Testis (tissue), 3 donors: ENCODE data around the gene LEMD3. TPM values are rescaled to one million over a fixed set of nuclear protein-coding genes. Genes with fewer than 3 reads are reported as not detected.

ENCODE experiments used
- DNase-seq: peaks from one replicate; pipeline ENCODE4 v3.0.0-alpha.2; 2019
- H3K27ac ChIP-seq, 2 donors: fragments of 200-600 bp; sonication (generic); one replicate each; pipeline ENCODE4 v1.5.1; 2019
- H3K27me3 ChIP-seq: fragments of 200-600 bp; sonication (generic); one replicate; pipeline ENCODE4 v1.5.1; 2019
- H3K36me3 ChIP-seq: fragments of 200-600 bp; sonication (generic); one replicate; pipeline ENCODE4 v1.5.1; 2017; ENCODE audit warnings: low read depth; ENCODE audit errors: missing control alignments
- H3K4me1 ChIP-seq: fragments of 200-600 bp; sonication (generic); one replicate; pipeline ENCODE4 v1.5.1; 2019
- H3K4me3 ChIP-seq, 2 donors: fragments of 200-600 bp; sonication (generic); one replicate each; pipeline ENCODE4 v1.5.1; 2017 to 2019
- H3K9me3 ChIP-seq: fragments of 200-600 bp; sonication (generic); one replicate; pipeline ENCODE4 v1.5.1; 2017
- POLR2A ChIP-seq: fragments of 450-650 bp; IDR thresholded peaks from one replicate; pipeline ENCODE4 v1.6.1; 2017; ENCODE audit warnings: antibody characterized with exemption, mild to moderate bottlenecking, moderate library complexity
- WGBS, 2 donors: methylation state at CpG; one replicate each; pipeline ENCODE4 v1.1.5; 2018; 5-methylcytosine and 5-hydroxymethylcytosine counted together
- intact Hi-C: fragments of 100-400 bp; cut with DNase I; formaldehyde crosslinking; loops from one replicate; pipeline ENCODE4 v1.15.1; 2023; ENCODE audit warnings: low total_unique reads
- polyA plus RNA-seq: library from polyadenylated mRNA; stranded (reverse); fragments of 350-450 nt; fragmentation: Illumina TruSeq; extraction: RNeasy Lipid Tissue Mini Kit (QIAGEN cat#74804); gene quantifications from one replicate; pipeline ENCODE4 v1.2.3, GENCODE V29; 2014; ENCODE audit warnings: low read depth, low replicate concordance; ENCODE audit not compliant: insufficient read depth
- total RNA-seq, 2 donors: library from RNA; depleted of rRNA; stranded (reverse); fragments of >200 nt; gene quantifications; one replicate each; pipeline ENCODE4 v1.2.3, GENCODE V29; 2016
- TF ChIP-seq, protein P1 (sequence below), 3 experiments: fragments of 450-650 bp in 2 of 3; fragments of 200-600 bp in 1 of 3; sonication (generic) in 1 of 3; IDR thresholded peaks; one replicate each; pipeline ENCODE4 v1.5.1; 2016 to 2019; ENCODE audit warnings: antibody characterized with exemption in 3 of 3, mild to moderate bottlenecking in 2 of 3, moderate library complexity in 1 of 3

The LEMD3 gene
- total and polyA plus RNA-seq, 3 donors from 2014 or later, result 38.7 to 92.4 (median 72.4) TPM

- intact Hi-C loops, result no loop called here
- Histone ChIP-seq H3K9me3 (no peaks in the 10 kb centered on the region), H3K4me1 (peaks cover 5% of the 10 kb centered on the region), H3K36me3 (no peaks in the 10 kb centered on the region), H3K4me3 (no peak overlapping the region), H3K27me3 (no peaks in the 10 kb centered on the region), H3K27ac (no peak overlapping the region)
- 92 to 99% methylated on average over 2 of the region's 2 CpGs for WGBS, 2 donors
- no peak for DNase-seq
- TF ChIP-seq POLR2A, result no peak
- TF ChIP-seq, protein P1, sequence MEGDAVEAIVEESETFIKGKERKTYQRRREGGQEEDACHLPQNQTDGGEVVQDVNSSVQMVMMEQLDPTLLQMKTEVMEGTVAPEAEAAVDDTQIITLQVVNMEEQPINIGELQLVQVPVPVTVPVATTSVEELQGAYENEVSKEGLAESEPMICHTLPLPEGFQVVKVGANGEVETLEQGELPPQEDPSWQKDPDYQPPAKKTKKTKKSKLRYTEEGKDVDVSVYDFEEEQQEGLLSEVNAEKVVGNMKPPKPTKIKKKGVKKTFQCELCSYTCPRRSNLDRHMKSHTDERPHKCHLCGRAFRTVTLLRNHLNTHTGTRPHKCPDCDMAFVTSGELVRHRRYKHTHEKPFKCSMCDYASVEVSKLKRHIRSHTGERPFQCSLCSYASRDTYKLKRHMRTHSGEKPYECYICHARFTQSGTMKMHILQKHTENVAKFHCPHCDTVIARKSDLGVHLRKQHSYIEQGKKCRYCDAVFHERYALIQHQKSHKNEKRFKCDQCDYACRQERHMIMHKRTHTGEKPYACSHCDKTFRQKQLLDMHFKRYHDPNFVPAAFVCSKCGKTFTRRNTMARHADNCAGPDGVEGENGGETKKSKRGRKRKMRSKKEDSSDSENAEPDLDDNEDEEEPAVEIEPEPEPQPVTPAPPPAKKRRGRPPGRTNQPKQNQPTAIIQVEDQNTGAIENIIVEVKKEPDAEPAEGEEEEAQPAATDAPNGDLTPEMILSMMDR (IDR thresholded peaks at IDR 0.05), result no peak
These were observed 5.1 kb upstream of the LEMD3 start for GRCh38 chr12:65164244-65164643.

- no peak overlapping the region for H3K4me3 ChIP-seq
- H3K27ac ChIP-seq, result no peak overlapping the region
- intact Hi-C loops, result no loop called here
- DNase-seq, result no peak
- no peaks in the 10 kb centered on the region for H3K36me3 ChIP-seq
- TF ChIP-seq, protein P1 (IDR thresholded peaks at IDR 0.05), result no peak
- no peak for TF ChIP-seq POLR2A
- H3K9me3 ChIP-seq, result no peaks in the 10 kb centered on the region
- H3K4me1 ChIP-seq, result peaks cover 5% of the 10 kb centered on the region
- H3K27me3 ChIP-seq, result no peaks in the 10 kb centered on the region
These were observed 4.6 kb upstream of the LEMD3 start for GRCh38 chr12:65164774-65165173.

GRCh38 chr12:65168681-65169319 is 583 bp upstream of the LEMD3 start:
- H3K27ac ChIP-seq, result peak overlapping the region; percentile 95 to 98
- no peak for TF ChIP-seq POLR2A
- TF ChIP-seq, protein P1 (IDR thresholded peaks at IDR 0.05), result no peak
- no peaks in the 10 kb centered on the region for H3K27me3 ChIP-seq
- intact Hi-C loops, result no loop called here
- DNase-seq, result no peak
- H3K4me3 ChIP-seq, result peak overlapping the region; percentile 98
- 5 to 8% methylated on average over 11 of the region's 11 CpGs for WGBS, 2 donors
- no peaks in the 10 kb centered on the region for H3K9me3 ChIP-seq
- H3K36me3 ChIP-seq, result no peaks in the 10 kb centered on the region
- H3K4me1 ChIP-seq, result peaks cover 16% of the 10 kb centered on the region

DNA sequence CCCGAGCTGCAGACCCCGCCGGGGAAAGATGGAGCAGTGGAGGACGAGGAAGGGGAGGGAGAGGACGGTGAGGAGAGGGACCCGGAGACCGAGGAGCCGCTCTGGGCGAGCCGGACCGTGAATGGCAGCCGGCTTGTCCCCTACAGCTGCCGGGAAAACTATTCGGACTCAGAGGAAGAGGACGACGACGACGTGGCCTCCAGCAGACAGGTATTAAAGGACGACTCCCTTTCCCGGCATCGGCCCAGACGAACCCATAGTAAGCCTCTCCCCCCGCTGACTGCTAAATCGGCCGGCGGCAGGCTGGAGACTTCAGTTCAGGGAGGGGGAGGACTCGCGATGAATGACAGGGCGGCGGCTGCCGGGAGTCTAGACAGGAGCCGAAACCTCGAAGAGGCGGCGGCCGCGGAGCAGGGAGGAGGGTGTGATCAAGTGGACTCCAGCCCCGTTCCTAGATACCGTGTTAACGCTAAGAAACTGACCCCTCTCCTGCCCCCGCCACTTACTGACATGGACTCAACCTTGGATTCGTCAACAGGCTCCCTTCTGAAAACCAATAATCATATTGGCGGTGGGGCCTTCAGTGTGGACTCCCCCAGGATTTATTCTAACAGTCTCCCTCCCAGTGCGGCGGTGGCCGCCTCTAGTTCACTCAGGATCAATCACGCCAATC is 962 bp downstream of the LEMD3 start:
- H3K36me3 ChIP-seq, result no peaks in the 10 kb centered on the region
- H3K9me3 ChIP-seq, result no peaks in the 10 kb centered on the region
- intact Hi-C loops, result no loop called here
- H3K27ac ChIP-seq, result peak overlapping the region; percentile 95 to 98
- peak overlapping the region; percentile 98 for H3K4me3 ChIP-seq
- WGBS, 2 donors, result 1% methylated on average over 18 to 47 of the region's 47 CpGs
- H3K27me3 ChIP-seq, result no peaks in the 10 kb centered on the region
- H3K4me1 ChIP-seq, result peaks cover 21% of the 10 kb centered on the region
- TF ChIP-seq, protein P1 (IDR thresholded peaks at IDR 0.05), result no peak
- TF ChIP-seq POLR2A, result no peak
- peak; percentile 74 for DNase-seq
